ENCODE measurements around the gene ARL4A.

The ARL4A gene

DNA sequence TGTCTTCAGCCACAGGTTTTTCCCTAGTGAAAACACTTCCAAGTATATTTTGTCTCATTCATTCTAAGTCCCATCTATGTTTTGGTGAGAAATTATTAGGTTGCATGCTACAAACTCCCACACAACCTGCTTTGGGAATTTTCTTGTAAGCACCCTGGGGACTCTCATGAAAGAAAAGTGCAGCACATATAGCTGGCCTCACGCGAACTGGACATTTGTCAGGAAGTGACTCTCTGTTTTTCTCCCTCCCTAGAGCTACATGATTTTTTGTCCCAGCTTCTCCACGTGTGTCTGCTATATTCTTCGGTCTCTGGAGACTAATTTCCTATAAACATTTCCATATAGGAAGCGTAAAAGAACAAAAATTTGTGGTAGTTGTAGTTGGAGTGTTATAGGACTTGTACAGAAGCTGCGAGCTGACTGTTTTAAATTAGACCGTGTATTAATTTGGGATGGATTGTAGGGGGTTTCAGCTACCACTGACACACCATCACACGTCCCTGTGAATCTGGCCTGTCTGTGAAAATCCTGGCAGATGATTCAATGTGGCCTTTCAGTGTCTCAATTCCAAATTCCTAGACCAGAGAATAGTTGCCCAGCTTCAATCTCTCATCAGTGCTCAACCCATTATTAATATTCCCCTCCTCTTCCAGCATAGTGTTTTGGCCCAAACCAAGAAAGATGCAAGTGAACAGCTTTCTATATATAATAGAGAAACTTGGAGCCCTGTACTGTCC is 40.2 kb downstream of the ARL4A start:
- DNase-seq = no peak

DNA sequence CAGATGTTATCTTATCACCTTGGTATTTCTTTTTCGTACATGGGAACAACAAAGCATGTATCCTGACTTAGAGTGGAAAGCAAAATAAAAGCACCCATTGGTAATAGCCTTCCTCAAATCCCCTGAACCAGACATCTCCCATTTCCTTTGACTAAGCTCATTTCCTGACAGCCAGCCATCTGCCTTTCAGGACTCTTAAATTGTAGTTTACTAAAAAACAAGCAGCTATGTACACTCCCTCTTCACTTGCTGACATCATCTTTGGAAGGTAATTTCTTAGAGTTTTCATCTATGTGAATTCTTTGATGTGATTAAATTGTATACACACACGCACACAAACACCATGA is 40.7 kb downstream of the ARL4A start:
- DNase-seq = no peak

DNA sequence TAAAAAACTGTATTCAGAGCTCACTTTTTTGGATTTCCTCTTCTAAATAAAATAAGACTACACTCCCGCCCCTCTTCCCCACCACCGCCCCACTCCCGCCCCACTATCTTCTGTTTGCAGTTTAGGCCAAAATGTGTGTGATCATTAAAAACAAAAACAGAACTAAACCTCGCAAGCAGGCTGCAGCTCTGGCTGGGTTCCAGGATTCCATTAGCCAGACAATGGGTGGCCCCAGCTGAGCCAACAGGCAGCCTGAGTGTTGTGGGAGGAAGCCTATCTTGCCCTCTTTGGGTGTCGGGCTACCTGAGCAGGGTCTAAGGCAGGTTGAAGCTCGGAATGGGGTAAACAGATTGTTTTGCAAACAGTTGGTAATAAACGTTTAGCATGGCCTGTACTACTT is 41.7 kb downstream of the ARL4A start:
- DNase-seq = no peak

GRCh38 chr7:12730523-12730922 is 43.1 kb downstream of the ARL4A start:
- DNase-seq = no peak

GRCh38 chr7:12731214-12731656 is 43.8 kb downstream of the ARL4A start:
- no peak for DNase-seq

- DNase-seq = no peak
Measured at GRCh38 chr7:12731775-12732174, 44.3 kb downstream of the ARL4A start.

DNA sequence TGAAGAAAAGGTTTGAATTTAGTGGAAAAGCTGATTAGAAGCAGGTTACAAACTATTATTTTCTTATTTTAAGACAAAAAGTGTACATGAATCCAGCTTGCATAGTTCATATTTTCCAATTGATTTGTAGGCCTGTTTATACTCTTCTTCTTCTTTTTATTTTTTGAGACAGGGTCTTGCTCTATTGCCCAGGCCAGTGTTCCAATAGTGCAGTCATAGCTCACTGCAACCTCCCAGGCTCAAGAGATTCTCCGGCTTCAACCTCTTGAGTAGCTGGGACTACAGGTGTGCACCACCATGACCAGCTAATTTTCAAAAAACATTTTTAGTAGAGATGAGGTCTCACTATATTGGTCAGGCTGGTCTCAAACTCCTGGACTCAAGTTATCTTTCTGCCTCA is 45.0 kb downstream of the ARL4A start:
- DNase-seq = no peak

- DNase-seq = no peak
Measured at GRCh38 chr7:12735923-12736322, 48.5 kb downstream of the ARL4A start.

DNA sequence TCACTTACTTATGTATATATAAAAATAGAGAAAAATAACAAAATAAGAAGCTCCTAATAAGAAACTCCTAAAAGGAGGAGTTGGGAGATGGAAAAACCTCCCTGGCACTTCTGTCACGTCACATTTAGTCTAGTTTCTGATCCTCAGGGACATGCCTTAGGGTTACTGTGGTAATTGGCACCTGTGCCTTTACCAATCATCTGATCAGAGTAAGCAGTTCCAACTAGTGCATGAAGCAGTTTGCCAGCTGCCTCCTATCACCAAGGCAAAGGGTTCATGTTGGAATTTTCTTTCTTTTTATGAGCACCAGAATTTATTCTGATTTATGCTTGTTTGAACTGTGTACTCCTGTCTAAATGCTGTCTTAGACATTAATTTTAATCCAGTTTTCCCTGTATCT is 49.9 kb downstream of the ARL4A start:
- no peak for DNase-seq

DNA sequence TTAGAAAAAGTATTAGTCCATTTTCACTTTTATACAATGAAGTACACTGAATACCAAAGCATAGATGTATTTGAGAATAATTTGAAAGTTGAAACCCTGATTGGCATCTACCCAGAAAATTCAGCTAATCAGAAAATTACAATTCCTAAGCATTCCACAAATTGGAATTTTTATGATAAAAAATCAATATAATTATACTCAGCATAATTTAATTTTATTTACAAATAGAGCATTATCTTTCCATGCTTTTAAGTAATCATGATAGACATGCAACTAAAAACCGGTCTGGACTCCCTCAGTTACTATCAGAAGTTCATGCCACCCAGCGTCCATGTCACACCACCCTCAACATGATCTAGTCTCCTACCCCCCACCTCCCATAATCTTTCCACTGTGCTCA is 50.4 kb downstream of the ARL4A start:
- no peak for DNase-seq

GRCh38 chr7:12738665-12739064 is 51.2 kb downstream of the ARL4A start:
- DNase-seq = no peak

Data from NK-92 treated with Interleukin-12 subunit alpha and Interleukin-12 subunit beta, amount 100 ng/mL, for 24 hours (cell line).